HG03196 (cell line): ENCODE measurements around the gene RAB4B.
A peak's percentile ranks its signal among the peaks of the same experiment; 100 is the strongest.
"Not testable (repeated sequence)": the region's sequence is repeated elsewhere in the genome, so short reads cannot be mapped to it uniquely, and the experiment has no call there.

Experiments used
- ATAC-seq: cut with Tn5 transposase; IDR thresholded peaks from one replicate; pipeline ENCODE4 v1.9.1; 2021; ENCODE audit not compliant: unreplicated experiment

RAB4B gene

GRCh38 chr19:40801426-40802299 lies 23.6 kb downstream of the RAB4B start:
- ATAC-seq, result no peak

DNA sequence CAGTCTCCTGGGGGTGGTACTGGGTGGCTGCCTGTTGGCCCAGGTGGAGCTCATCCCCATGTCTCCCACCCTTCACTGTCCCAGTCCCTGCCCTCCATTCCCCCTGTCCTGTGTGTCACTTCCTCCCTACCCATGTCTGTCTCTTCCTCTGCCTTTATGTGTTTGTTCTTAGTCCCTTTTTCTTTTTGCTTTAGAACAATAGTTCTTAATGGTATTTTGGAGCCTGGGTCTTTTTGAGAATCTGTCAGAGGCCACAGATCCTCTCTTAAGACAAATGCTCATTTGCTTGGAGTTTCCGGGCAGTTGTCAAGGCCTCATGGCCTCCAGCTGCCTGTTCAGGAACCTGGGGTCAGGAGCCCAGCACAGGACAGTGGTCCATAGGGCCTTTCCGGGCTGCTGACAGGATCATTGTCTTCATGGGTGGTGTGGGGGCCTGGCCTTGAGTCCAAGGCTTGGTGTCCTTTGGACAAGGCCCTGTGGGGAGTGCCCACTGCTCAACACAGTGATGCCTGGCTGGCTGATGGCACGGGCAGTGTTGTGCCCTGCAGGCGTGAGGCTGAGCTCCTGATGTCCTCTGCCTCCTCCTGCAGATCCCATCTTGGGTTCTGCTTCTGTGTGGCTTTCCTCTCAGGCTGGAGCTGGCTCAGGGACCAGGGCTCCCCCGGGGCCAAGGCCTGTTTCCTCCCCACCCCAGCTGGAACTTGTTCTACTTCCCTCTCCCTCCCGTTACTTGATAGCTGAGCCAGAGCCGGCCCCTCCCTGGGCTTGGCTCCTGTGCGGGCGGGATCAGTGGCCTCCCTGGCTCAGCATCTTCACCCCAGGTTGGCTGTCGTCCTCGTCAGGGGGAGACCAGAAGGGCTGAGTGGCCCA lies 24.5 kb downstream of the RAB4B start:
- no peak for ATAC-seq

- ATAC-seq, result no peak
These were observed 25.3 kb downstream of the RAB4B start for GRCh38 chr19:40803170-40803856.

DNA sequence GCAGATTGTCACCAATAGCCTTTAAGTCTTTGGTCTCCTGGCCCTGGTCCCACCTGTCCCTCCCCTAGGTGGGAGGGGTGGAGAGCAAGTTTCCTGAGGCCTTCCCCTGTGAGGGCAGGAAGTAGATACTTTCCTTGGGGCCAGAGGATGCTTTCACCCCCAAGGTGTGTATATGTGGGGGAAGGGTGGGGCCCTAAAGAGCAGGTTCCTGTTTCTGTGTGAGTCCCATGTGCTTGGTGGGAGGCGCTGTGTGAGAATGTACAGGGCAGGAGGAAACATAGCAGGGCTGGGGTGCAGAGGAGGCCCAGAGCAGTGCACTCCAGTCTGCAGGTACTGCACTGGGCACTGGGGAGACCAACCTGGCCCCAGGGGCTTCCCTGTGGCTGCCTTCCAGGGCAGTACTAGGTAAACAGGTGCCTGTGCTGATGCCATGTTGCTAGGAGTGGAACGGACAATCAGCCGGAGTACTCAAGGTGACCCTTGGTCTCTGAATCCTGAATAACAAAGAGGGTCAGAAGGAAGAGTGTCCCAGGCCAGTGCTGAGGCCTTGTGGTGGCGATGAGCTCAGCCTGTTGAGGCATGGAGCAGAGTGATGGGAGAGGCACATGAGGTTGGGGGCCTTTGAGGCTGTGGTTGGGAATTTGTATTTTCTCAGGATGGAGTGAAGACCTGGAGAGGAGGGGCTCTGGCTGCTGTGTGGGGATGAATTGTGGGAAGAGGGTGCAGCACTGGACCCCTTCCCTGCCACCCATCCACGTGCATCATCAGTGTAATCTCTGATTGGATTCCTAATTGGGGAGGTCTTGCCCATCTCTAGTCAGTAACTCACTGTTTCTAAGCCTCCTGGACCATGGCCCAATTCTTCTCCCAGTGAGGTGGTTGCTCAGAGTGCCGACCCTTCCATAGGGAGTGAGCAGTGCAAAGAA lies 26.1 kb downstream of the RAB4B start:
- ATAC-seq, result no peak

GRCh38 chr19:40804783-40805242 lies 26.8 kb downstream of the RAB4B start:
- ATAC-seq, result no peak

DNA sequence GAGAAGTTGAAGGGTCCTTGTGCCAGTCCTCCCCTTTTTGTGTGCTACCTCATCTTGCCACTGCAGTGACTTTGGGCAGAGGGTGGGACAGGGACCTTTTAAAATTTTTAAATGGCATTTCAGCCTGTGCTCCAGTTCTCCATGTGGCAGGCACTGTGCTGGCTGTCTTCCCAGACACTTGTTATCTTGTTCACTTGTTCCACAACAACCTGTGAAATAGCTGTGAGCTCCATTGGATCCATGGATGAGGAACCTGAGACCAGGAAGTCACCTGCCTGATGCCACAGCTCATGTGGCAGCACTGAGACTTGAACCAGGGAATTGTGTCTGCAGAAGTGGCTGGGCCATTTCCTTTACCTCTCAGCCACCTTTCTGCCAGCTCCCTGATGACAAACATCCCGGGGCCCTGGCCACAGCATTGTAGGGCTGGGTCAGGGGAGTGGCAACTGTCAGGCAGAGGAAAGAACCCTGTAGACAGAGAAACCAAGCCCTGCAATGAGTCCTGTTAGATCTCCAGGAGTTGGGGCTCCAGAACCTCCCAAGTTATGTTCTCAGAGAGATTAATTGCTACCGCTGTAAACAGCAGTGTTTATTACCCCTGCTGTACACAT lies 27.3 kb downstream of the RAB4B start:
- ATAC-seq, result no peak

DNA sequence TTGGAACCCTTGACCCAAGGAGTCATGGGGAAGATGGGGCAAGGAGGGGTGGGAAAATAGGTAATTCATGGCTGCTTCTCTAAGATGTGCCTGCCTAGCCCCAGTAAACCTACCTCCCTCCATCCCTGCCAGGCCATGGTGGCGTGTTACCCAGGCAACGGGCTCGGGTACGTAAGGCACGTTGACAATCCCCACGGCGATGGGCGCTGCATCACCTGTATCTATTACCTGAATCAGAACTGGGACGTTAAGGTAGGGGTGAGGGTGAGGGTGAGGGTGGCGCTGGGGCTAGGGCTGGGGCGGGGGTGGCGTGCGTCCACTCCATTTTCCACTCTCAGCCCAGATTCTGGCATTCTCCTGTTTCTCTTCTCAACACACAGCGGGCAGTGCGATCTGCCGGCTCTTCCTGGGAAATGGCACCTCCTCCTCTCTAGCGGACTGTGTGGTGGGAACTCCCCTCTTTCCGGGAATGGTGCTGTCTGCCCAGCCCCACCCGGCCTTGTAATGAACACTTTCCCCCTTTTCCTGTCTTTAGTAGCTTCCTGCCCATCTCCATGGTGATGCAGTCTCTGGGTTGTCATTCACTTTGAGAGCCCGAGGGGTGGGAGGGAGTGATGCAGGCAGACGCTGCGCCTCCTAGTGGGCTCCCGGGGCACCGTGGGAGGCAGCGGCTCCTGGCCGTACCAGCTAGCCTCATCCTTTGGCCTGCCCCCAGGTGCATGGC lies 28.5 kb downstream of the RAB4B start:
- no peak for ATAC-seq

GRCh38 chr19:40807147-40808020 lies 29.3 kb downstream of the RAB4B start:
- ATAC-seq, result no peak

DNA sequence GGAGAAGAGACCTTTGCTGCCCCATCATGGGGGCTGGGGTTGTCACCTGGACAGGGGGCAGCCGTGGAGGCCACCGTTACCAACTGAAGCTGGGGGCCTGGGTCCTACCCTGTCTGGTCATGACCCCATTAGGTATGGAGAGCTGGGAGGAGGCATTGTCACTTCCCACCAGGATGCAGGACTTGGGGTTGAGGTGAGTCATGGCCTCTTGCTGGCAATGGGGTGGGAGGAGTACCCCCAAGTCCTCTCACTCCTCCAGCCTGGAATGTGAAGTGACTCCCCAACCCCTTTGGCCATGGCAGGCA lies 29.9 kb downstream of the RAB4B start:
- no peak for ATAC-seq

- no peak for ATAC-seq
These were observed 30.4 kb downstream of the RAB4B start for GRCh38 chr19:40808497-40808896.

DNA sequence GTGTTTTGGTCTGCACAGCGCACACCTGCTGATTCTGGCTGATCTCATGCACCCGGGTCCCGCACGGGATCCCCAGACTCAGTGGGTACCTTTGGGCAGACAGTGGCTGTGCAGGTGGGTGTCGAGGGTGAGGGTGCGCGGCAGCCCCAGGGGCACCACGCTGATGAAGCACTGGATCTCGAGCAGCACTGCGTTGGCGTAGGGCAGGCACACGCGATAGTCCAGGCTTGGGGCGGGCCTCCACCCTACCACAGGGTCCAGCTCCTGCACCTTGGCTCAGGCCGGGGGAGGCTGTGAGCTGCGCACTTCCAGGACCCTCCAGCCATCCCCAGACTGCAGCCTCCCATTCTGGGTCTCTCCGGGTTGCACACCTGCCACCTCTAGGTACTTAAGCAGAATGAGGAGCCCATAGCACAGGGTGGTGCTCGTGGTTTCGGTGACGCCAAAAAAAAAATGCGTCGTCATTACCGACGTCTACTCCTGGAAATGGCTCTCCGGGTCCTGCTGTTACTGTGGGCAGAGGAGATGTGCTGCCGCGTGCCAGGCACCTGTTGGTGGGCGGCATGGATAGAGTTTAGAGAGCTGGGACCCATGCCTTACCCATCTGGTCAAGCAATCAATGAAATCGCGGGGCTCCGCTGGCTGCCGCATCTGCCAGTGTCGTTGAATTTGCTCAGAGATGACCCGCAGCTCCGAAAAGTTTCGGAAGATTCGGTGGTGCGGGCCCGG lies 31.5 kb downstream of the RAB4B start:
- ATAC-seq, result no peak

GRCh38 chr19:40810160-40810559 lies 32.1 kb downstream of the RAB4B start:
- no peak for ATAC-seq

- peak; percentile 51 for ATAC-seq
These were observed 32.8 kb downstream of the RAB4B start for GRCh38 chr19:40810649-40811408.

- ATAC-seq, result no peak
These were observed 33.7 kb downstream of the RAB4B start for GRCh38 chr19:40811478-40812341.

- ATAC-seq, result not testable (repeated sequence)
These were observed 34.5 kb downstream of the RAB4B start for GRCh38 chr19:40812571-40812970.

- ATAC-seq, result no peak
These were observed 35.1 kb downstream of the RAB4B start for GRCh38 chr19:40813182-40813581.
